ENCODE measurements around the gene BARHL1.

The BARHL1 gene

GRCh38 chr9:132547436-132547835 is 35.0 kb upstream of the BARHL1 start:
- no peak for TF ChIP-seq CTCF (IDR thresholded peaks at IDR 0.05)
- no peak overlapping the region for H3K27ac ChIP-seq
- H3K4me3 ChIP-seq: no peak overlapping the region
- DNase-seq (ENCODE audit: low spot score): no peak

GRCh38 chr9:132547976-132548730 is 34.3 kb upstream of the BARHL1 start:
- Histone ChIP-seq H3K27ac (no peak overlapping the region), H3K4me3 (no peak overlapping the region)
- TF ChIP-seq CTCF (IDR thresholded peaks at IDR 0.05): no peak
- no peak for DNase-seq (ENCODE audit: low spot score)

GRCh38 chr9:132548751-132549640 is 33.4 kb upstream of the BARHL1 start:
- DNase-seq (ENCODE audit: low spot score): no peak
- Histone ChIP-seq H3K27ac (no peak overlapping the region), H3K4me3 (no peak overlapping the region)
- TF ChIP-seq CTCF (IDR thresholded peaks at IDR 0.05): no peak

- TF ChIP-seq CTCF (IDR thresholded peaks at IDR 0.05): no peak
- no peak overlapping the region for H3K27ac ChIP-seq
- no peak for DNase-seq (ENCODE audit: low spot score)
- H3K4me3 ChIP-seq: no peak overlapping the region
These were observed 30.9 kb upstream of the BARHL1 start for GRCh38 chr9:132551556-132551955.

- Histone ChIP-seq H3K27ac (no peak overlapping the region), H3K4me3 (no peak overlapping the region)
- no peak for DNase-seq (ENCODE audit: low spot score)
- no peak for TF ChIP-seq CTCF (IDR thresholded peaks at IDR 0.05)
These were observed 30.4 kb upstream of the BARHL1 start for GRCh38 chr9:132552041-132552440.

- no peak overlapping the region for H3K4me3 ChIP-seq
- H3K27ac ChIP-seq: no peak overlapping the region
- TF ChIP-seq CTCF (IDR thresholded peaks at IDR 0.05): no peak
- DNase-seq (ENCODE audit: low spot score): no peak
These were observed 27.7 kb upstream of the BARHL1 start for GRCh38 chr9:132554755-132555154.

Measured in coronary artery (tissue), 2 donors.